BJ (cell line): ENCODE results near the gene SPTBN1. TPM values are rescaled to one million over a fixed set of nuclear protein-coding genes. Genes with fewer than 3 reads are reported as not detected.

Experiments
- CTCF ChIA-PET: fragments of 350-600 bp; formaldehyde crosslinking; extraction: SDS; loops from one replicate; lab custom pipeline; 2021; ENCODE audit warnings: antibody characterized with exemption, inconsistent platforms; lab: Yijun Ruan, JAX
- POLR2A ChIA-PET: fragments of 300-600 bp; sonication (Branson Sonifier 250); formaldehyde crosslinking; extraction: SDS; loops from one replicate; lab custom pipeline; 2021; ENCODE audit warnings: antibody characterized with exemption; lab: Charles Lee
- DNase-seq: peaks from one replicate; pipeline ENCODE4 v3.0.0-alpha.2; 2011; ENCODE audit warnings: low read depth
- H3K27me3 ChIP-seq: 2 replicates; pipeline ENCODE4 v1.6.0; 2011; ENCODE audit warnings: low read length; ENCODE audit not compliant: control insufficient read depth, insufficient read depth
- H3K36me3 ChIP-seq: 2 replicates; pipeline ENCODE4 v1.5.1; 2011; ENCODE audit warnings: low read length; ENCODE audit not compliant: control insufficient read depth, insufficient read depth
- H3K4me3 ChIP-seq: 2 replicates; pipeline ENCODE4 v1.5.1; 2011; ENCODE audit warnings: low read depth, mild to moderate bottlenecking, control low read depth, low read length
- polyA plus RNA-seq: library from polyadenylated mRNA; depleted of rRNA; stranded (reverse); fragments of >200 nt; gene quantifications from 2 replicates; pipeline ENCODE4 v1.2.3, GENCODE V29; 2011
- TF ChIP-seq, protein P1 (sequence below): IDR thresholded peaks from 2 replicates; pipeline ENCODE4 v1.5.1; 2011; ENCODE audit warnings: low read depth, mild to moderate bottlenecking, control low read depth, inconsistent platforms, low read length, moderate library complexity; ENCODE audit not compliant: insufficient read depth

The SPTBN1 gene
- polyA plus RNA-seq, 1 experiment, result 33.8 TPM

GRCh38 chr2:54561010-54561409, 104.9 kb downstream of the SPTBN1 start:
- no peak overlapping the region for H3K4me3 ChIP-seq
- no peaks in the 10 kb centered on the region for H3K36me3 ChIP-seq
- ChIA-PET CTCF (interaction anchor here (1.3 kb wide), 1 partner anchor 144 kb away, joined by 5 read pairs; no protein-coding TSS in a partner anchor), POLR2A (no interaction called here)
- DNase-seq, result no peak
- no peaks in the 10 kb centered on the region for H3K27me3 ChIP-seq
- TF ChIP-seq, protein P1, sequence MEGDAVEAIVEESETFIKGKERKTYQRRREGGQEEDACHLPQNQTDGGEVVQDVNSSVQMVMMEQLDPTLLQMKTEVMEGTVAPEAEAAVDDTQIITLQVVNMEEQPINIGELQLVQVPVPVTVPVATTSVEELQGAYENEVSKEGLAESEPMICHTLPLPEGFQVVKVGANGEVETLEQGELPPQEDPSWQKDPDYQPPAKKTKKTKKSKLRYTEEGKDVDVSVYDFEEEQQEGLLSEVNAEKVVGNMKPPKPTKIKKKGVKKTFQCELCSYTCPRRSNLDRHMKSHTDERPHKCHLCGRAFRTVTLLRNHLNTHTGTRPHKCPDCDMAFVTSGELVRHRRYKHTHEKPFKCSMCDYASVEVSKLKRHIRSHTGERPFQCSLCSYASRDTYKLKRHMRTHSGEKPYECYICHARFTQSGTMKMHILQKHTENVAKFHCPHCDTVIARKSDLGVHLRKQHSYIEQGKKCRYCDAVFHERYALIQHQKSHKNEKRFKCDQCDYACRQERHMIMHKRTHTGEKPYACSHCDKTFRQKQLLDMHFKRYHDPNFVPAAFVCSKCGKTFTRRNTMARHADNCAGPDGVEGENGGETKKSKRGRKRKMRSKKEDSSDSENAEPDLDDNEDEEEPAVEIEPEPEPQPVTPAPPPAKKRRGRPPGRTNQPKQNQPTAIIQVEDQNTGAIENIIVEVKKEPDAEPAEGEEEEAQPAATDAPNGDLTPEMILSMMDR, result no peak

GRCh38 chr2:54564439-54564838, 108.3 kb downstream of the SPTBN1 start:
- POLR2A ChIA-PET, result no interaction called here
- CTCF ChIA-PET, result no interaction called here
- no peaks in the 10 kb centered on the region for H3K36me3 ChIP-seq
- no peak for DNase-seq
- H3K27me3 ChIP-seq, result no peaks in the 10 kb centered on the region
- TF ChIP-seq, protein P1, result no peak
- no peak overlapping the region for H3K4me3 ChIP-seq

GRCh38 chr2:54565551-54565950, 109.4 kb downstream of the SPTBN1 start:
- ChIA-PET POLR2A (no interaction called here), CTCF (interaction anchor here (0.6 kb wide), 1 partner anchor 610 kb away, joined by 3 read pairs; no protein-coding TSS in a partner anchor)

GRCh38 chr2:54566896-54567295, 110.8 kb downstream of the SPTBN1 start:
- POLR2A ChIA-PET, result no interaction called here
- no peak for DNase-seq
- H3K4me3 ChIP-seq, result no peak overlapping the region
- TF ChIP-seq, protein P1, result no peak
- H3K27me3 ChIP-seq, result no peaks in the 10 kb centered on the region
- no peaks in the 10 kb centered on the region for H3K36me3 ChIP-seq
- CTCF ChIA-PET, result interaction anchor here (0.7 kb wide), 1 partner anchor 47 kb away, joined by 3 read pairs; no protein-coding TSS in a partner anchor

More at GRCh38 chr2:54565551-54565950, 109.4 kb downstream of the SPTBN1 start:
- Histone ChIP-seq H3K27me3 (no peaks in the 10 kb centered on the region), H3K36me3 (no peaks in the 10 kb centered on the region), H3K4me3 (no peak overlapping the region)
- TF ChIP-seq, protein P1, result no peak
- no peak for DNase-seq

DNA sequence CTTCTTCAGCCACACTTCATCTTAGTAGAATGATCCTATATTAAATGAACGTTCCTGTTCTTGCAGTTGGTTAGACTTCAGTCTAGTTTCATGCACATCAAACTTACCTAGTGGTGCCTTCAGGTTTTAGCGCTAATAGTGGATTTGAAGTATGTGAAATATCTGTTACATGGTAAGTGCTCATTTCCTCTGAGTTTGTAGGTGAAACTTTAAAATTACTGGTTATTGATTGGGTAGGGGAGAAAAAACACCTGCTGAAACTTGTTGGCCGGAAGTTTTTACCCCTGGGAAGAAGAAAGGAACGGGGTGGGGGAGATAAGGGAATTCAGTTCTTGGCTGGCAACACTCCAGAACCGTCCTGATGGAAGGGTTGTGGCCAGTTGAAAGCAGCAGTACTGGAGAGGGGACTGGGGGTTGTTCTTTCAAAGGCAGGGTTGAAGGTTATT, 112.8 kb downstream of the SPTBN1 start:
- no peaks in the 10 kb centered on the region for H3K27me3 ChIP-seq
- H3K36me3 ChIP-seq, result no peaks in the 10 kb centered on the region
- CTCF ChIA-PET, result no interaction called here
- no peak for DNase-seq
- POLR2A ChIA-PET, result no interaction called here
- no peak overlapping the region for H3K4me3 ChIP-seq
- TF ChIP-seq, protein P1, result no peak
